Measurements from ENCODE around the gene ZNF343.
A peak's percentile ranks its signal among the peaks of the same experiment; 100 is the strongest.
"Not testable (repeated sequence)": the region's sequence is repeated elsewhere in the genome, so short reads cannot be mapped to it uniquely, and the experiment has no call there.

The ZNF343 gene

DNA sequence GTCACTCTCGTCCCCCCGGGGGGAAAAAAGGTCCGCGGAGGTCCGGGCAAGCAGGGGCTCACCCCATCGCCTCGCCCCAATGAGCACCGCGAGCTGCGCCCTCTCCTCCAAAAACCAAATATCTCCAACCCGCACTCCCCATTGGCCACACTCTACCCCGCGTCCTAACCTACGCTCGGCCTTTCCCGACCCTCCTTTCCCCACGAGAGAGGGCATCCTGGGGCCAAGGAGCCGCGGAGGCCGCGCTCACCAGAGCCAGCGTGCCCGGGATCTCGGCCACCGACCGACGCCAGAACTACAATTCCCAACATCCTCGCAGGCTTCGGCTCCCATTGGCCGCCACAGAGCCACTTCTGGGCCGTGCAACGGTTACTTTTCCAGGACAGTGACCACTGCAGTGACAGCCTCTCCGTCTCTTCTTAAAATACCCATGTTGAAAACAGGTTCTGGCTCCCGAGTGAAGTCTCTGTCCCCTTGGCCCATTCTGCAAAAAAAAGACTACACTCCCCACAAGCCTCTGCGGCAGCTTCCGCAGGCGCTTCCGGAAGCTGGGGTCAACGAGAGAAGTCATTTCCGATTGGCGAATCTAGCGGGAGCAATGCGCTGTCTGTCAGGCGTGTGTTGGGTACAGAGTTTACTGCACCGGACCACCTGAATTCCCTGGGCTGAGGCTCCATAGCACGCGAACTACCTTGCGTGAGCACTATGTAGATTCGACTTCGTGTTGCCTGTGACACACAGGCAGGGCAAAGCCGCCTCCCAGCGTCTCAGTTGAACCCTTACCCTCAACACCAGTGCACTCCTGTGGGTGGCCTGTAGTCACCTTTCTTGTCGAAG, at the start of gene ZNF343:
ZNF343 (minus strand) TSS at position 285 of the 837 bp plus-strand sequence. CDS start 15,020 bp downstream, outside the sequence.
- peak; percentile 84 for DNase-seq

GRCh38 chr20:2557873-2558580, 49.3 kb upstream of the ZNF343 start:
- no peak for DNase-seq

DNA sequence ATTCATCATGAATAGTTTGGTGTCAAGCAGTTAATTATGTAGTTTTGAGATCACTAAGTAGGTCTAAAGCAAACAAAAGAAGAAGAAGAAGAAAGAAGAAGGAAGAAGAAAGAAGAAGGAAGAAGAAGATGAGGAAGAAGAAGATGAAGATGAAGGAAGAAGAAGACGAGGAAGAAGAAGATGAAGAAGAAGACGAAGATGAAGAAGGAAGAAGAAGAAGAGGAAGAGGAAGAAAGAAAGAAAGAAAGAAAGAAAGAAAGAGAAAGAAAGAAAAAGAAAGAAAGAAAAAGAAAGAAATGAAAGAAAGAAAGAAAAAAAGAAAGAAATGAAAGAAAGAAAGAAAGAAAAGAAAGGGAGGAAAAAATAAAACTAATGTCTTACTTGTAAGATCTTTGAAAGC, 36.9 kb upstream of the ZNF343 start:
- DNase-seq, result no peak

DNA sequence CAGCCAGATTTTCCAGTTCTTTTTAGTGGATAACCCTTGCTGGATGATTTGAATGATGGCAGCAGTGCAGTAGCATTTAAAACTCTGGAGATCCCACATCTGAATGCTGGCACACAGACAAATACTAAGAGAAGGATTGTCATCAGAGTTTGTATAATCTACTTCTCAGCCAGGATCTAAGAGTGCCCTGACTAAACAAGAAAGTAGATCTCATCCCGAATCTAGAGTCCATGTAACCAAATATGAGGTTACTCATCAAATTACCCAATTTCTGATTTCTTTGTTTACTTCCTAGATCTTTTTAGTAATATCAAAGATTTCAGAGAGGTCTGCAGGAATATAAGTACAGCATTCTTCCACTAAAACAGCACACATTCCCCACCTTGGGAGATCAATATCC, 35.5 kb upstream of the ZNF343 start:
- no peak for DNase-seq

GRCh38 chr20:2542361-2542760, 33.6 kb upstream of the ZNF343 start:
- DNase-seq, result no peak

GRCh38 chr20:2541940-2542339, 33.2 kb upstream of the ZNF343 start:
- no peak for DNase-seq

DNA sequence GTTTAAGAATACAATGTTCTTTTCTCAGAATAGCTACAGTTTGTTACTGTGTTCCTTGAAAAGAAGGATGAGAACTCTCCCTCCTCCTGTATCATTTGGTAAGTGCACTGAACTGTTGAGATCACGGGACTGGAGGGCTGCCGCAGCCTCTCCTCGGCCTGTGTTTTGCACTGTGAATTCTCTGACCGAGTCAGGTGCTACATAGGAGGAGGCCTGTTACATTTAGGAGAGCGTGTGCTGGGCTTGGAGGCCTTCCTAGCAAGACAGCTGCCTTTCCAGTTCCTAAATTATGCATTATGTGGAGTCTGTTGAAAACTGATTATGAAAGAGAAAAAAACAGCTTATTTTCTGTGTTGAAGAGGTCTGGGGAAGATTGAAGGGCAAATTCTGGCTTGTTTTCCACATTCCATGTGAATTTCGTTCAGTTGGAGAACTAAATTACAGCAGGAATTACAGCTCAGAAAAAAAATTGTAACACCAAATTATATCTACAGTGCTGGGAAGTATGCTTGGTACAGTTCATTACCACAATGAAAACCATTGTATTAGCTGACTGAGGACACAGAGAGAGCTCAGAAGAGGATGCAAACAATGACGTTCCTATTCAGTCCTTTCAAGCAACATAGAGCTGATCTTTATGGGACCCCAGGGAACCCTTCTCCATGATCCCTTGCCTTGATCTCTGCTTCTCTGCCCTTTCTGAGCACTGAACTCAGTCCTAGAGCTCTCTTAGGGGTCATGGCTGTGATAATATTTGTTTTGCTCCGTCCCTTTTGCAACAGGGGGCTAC, 30.4 kb upstream of the ZNF343 start:
- DNase-seq, result no peak

DNA sequence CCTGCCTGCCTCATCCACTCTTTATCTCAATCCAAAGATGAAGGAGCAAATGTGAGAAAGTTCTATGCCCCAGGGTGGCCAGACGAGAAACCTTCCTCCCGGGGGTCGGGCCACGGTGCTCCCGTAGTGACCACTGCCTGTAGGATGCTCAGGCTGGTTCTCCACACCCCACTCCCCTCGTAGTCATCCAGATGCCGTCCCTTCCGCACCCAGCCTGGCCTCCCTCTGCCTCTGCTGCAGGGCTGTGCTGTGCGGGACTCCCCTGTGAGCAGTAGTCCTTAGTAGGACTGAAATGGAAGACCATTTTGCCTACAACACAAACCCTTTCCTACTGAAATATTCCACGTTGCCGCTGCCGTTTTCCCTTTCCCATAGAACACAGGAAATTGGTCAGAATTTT, 29.6 kb upstream of the ZNF343 start:
- no peak for DNase-seq

DNA sequence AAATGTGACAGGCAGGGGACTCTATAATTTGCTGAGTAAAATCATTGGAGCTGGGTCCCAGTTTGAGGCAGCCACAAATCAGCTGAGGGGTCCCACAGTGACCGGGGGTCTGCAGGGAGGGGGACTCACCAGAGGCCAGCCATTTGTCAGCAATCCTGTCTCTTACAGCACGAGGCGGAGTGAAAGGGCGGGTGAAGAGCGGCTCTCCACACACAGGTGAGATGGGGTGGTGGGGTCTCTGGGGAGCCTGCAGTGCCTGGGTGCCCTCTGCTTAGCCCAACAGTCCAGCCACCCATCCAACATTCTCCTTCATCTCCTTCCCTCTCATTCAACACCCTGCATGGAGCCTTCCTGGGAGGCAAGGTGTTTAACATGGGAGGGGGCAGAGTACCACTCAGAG, 28.4 kb upstream of the ZNF343 start:
- DNase-seq, result no peak

DNA sequence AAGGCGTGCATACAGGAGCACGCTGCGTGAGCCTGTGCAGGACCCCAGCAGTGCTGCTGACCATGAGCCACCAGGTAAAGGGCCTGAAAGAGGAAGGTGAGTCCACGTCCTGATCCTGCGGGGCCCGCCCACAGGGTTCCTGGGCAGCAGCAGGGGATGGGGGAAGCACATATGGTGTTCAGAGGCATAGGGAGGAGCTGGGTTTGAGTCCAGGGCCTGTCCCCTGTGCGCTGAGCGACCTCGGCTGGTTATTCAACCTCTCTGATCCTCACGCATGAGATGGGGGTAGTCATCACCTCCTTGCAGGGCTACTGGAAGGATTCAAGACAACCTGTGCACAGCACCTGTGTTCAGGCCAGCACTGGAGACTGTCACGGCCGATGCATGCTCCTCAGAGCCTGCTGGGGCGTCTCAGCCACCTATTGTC, 27.9 kb upstream of the ZNF343 start, which contains the start of gene TMC2:
TMC2 (plus strand) TSS at position 14 of the 427 bp plus-strand sequence; CDS start at position 63, 49 bp downstream.
- no peak for DNase-seq

DNA sequence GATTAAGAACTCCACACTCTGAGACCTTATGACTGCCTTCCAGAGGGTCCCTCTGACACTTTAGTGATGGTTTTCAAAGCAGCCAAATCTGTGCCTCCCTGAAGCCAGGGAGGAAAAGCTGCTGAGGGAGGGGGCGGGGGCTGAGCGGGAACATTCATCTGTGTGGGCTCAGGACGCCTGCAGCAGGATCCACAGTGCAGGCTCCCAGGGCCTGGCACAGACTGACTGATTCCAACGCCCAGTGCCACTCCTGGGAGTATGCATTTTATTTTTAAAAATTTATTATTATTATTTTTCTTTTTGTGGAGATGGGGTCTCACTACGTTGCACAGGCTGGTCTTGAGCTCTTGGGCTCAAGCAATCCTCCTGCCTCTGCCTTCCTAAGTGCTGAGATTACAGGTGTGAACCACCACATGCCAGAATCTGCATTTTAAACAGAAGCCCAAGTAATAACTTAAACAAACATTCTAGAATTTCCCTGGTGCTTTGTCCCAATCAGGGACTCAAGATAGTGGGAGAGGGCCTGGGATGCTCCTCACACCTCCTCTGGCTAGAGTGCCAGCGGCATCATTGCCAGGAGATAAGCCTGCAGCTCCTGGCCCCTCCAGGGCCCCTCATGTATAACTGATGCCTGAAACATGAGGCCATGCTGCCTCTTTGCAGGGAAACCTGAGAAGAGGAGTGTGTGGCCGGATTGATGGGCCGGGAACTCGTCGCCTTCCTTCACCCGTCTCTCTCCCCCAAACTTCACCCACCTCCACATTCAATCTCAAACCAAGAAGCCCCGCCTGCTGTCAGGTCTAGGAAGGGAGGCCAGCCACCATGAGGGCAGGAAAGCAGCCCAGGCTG, 27.2 kb upstream of the ZNF343 start:
- DNase-seq, result no peak

- no peak for DNase-seq
Observed at GRCh38 chr20:2533118-2533517, 24.4 kb upstream of the ZNF343 start.

DNA sequence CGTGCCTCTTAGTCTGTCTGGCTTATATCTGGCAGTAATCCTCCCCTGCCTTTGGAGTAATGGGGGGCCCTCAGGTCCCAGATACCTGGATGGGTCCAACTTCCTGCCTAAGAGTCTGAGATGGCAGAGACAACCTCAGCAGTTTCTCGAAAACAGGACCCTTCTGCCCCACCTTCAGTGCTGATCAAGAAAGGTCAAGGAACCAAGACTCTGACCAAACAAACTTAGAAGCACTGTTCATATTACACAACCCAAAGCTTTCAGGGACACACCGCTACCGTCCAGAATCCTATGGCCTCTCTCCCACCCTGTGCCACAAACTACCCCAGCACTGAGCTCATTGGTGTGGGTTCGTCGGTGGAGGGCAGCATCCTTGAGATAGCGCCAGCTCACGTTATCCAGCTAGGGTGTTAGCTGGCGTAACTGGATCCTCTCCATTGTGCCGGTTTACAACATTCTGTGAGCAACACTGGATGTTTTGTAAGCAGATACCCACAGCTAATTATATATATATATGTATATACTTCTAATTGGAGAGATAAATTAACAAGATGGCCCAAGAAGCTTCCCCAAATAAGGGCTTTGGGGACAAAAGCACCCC, 20.1 kb upstream of the ZNF343 start:
- DNase-seq, result no peak

- no peak for DNase-seq
Observed at GRCh38 chr20:2527762-2528161, 19.0 kb upstream of the ZNF343 start.

- DNase-seq, result not testable (repeated sequence)
Observed at GRCh38 chr20:2526218-2526583, 17.5 kb upstream of the ZNF343 start.

DNA sequence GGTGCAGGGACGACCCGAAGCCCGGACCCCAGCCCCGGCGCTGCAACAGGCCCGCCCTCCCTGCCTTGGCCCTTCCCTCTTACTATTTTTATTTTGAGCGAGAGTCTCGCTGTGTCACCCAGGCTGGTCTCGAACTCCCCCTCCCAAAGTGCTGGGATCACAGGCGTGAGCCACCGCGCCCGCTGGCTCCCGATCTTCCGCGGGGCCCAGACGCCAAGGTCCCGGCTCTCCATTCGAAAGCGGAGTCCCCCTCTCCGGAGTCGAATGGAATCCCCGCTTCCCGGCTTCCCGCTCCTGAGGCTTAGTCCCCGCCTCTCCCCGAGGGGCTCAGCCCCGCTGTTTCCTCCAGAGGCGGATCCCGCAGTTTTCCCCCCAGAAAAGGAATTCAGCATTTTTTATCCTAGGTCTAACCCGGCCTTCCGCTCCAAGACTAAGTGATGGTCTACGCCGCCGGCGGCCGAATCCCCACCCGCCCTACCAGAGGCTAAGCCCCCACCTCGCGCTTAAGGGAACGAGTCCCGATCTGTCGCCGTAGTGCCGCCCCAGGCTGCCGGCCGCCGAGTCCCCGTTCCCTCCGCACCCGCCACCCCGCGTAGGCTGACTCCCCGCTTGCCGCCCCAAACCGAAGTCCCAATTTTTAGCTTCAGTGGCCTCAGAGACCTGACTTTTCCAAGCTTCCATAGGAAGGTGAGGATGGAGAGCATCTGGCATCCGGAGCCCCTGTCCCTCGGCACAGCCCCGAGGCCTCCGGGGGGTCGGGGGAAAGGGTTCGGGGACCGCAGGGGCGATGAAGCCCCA, 16.2 kb upstream of the ZNF343 start:
- peak; percentile 84 for DNase-seq

DNA sequence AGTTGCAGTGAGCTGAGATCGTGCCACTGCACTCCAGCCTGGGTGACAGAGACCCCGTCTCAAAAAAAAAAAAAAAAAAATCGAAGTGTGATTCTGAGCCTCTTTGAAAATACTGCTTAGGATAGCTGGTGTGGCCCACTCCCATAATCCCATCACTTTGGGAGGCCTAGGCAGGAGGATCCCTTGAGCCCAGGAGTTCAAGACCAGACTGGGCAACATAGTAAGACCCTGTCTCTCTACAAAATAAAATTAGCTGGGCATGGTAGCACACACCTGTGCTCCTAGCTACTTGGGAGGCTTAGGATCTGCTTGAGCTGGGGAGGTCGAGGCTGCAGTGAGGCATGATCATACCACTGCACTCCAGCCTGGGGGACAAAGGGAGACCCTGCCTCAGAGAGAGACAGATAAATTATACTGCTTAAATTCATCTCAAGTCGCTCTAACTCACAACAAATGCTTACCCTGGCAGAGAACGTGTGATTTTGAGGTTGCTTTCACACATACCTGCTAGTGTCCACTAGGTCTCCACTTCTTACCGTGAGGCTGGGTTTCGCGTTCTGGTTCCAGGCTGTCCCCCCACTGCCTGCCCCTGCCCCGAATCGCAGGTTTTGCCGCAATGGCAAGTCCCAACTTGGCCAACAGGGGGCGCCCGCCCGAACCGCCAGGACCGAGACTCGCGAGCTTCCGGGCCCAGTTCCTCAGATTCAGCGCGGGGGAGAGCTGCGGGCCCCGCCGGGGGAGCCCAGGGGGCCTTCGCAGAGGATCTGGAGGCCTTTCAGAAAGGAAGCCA, 15.4 kb upstream of the ZNF343 start:
- peak; percentile 78 for DNase-seq

- DNase-seq, result not testable (repeated sequence)
Observed at GRCh38 chr20:2522826-2523429, 14.2 kb upstream of the ZNF343 start.

Data from fibroblast of skin of right biceps (primary cell).